ENCODE data around the gene CLP1.

Gene CLP1

DNA sequence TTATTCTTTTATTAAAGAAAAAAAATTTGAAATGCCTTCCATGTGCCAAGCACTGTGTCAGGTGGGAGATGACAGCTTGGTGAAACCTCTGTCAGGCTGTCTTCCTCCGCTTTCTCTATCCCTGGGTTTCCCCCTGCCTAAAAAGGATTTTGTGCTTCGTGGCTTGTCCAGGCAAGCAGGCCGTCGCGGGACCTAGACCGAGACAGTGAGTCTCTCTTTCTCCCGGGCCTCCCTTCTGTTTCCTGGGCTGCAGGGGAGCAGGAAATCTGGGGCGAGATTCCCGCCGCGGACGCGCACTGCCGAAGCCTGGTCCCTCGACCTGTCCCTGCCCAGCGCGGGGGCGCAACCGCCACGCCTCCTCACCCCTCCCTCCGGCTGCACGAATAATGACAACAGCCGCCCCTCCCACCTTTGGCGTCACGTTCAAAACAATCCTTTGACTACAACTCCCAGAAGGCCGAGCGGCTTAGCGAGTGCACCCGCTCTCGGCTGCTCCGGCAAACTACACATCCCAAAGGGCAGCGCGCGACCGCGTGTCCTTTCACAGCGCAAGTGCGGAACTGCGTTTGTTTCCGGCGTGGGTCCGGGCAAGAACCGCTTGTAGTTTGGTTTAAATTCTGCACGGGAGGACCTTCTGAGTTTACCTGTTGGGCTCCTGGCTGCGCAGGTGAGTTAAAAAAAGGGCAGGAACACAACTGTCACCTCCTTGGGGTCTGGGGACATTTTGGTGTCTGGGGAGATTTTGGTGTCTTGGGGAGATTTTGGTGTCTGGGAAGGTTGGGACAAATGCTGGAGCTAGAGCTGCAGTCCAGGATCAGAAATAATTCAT, at the start of gene CLP1:
Gene CLP1 (plus strand): TSS at position 569 of the 829 bp plus-strand sequence. CDS start 1,715 bp downstream, outside the sequence.
- peak; percentile 98 to 99 for DNase-seq (ENCODE audit: low read depth in 2 of 2, low spot score in 1 of 2)

DNA sequence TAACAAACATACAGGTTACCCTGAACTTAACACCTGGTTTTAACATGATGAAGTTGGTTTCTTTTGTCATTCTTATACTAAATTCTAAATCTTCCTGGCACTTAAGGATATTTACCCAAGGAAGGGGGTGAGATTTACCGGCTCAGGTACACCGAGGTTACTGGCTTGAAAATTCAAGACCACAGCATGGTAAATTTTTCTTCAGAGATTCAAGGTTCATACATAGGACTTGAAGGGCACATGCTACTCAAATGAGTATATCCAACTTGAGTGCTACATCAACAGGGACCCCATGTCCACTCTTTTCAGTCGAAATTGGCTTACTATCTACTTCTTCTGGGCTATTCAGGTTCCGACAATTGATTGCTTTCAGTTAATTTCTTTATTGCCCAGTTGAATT, 47.4 kb upstream of the CLP1 start:
- no peak for DNase-seq (ENCODE audit: low read depth in 2 of 2, low spot score in 1 of 2)

DNA sequence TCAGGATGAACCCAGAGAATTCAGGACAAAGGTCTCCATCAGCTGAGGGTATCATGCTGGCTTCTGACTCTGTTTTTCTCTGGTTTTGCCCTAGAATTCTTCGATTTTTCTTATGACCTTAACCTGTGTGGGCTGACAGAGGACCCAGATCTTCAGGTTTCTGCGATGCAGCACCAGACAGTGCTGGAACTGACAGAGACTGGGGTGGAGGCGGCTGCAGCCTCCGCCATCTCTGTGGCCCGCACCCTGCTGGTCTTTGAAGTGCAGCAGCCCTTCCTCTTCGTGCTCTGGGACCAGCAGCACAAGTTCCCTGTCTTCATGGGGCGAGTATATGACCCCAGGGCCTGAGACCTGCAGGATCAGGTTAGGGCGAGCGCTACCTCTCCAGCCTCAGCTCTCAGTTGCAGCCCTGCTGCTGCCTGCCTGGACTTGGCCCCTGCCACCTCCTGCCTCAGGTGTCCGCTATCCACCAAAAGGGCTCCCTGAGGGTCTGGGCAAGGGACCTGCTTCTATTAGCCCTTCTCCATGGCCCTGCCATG, 43.3 kb upstream of the CLP1 start:
- DNase-seq (ENCODE audit: low read depth in 2 of 2, low spot score in 1 of 2), result no peak

DNA sequence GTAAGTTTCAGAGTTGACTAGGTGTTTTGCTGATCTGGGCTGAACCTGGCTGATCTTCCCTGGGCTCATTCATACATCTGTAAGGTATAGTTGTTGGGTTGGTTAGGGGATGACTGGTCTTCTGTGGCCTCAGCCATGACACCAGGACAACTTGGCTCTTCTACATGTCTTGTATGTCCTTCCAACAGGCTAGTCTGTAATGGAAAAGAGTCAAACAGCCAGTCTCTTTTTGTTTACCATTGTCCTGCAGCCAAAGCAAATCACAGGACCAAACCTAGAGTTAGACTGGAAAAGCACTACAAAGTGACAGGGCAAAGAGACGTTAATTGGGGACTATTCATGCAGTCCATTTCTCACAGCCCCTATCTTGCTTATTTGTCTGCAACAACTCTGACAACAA, 42.3 kb upstream of the CLP1 start:
- DNase-seq (ENCODE audit: low read depth in 2 of 2, low spot score in 1 of 2), result no peak

- no peak for DNase-seq (ENCODE audit: low read depth in 2 of 2, low spot score in 1 of 2)
Observed at GRCh38 chr11:57616595-57616994, 41.0 kb upstream of the CLP1 start.

- DNase-seq (ENCODE audit: low read depth in 2 of 2, low spot score in 1 of 2), result no peak
Observed at GRCh38 chr11:57618438-57618837, 39.1 kb upstream of the CLP1 start.

- no peak for DNase-seq (ENCODE audit: low read depth in 2 of 2, low spot score in 1 of 2)
Observed at GRCh38 chr11:57619331-57619730, 38.2 kb upstream of the CLP1 start.

DNA sequence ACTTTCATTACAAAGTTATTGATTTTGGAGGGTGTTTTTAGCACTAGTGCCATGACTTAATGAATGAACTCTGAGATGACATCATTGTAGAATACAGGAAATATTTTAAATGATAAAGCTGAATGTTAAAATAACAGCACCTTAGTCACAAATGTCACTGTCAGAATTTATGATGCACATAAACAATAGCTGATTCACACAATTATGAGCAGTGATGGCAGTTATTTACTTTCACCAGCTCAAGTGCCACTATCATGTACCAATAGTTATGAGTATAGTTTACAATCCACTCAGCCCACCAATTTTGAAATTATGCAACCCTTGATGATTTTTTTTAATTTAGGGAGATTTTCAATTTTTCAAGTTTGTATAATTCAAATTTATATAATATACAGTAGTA, 37.1 kb upstream of the CLP1 start:
- DNase-seq (ENCODE audit: low read depth in 2 of 2, low spot score in 1 of 2), result no peak

- DNase-seq (ENCODE audit: low read depth in 2 of 2, low spot score in 1 of 2), result no peak
Observed at GRCh38 chr11:57622263-57622662, 35.3 kb upstream of the CLP1 start.

DNA sequence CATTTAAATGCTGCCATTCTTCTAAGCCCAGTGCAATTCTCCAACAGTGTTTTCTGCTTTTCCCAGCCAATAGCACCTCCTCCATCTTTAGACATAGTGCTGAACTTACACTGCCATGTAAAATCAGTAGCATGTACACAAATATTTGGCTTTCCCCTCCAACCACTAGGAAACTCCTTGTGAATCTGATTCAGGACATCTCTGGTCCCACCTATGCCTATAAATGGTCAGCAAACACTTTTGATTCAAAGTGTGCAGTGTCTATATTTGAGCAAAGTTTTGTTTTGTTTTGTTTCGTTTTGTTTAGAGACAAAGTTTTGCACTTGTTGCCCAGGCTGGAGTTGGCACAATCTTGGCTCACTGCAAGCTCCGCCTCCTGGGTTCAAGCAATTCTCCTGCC, 32.7 kb upstream of the CLP1 start:
- no peak for DNase-seq (ENCODE audit: low read depth in 2 of 2, low spot score in 1 of 2)

DNA sequence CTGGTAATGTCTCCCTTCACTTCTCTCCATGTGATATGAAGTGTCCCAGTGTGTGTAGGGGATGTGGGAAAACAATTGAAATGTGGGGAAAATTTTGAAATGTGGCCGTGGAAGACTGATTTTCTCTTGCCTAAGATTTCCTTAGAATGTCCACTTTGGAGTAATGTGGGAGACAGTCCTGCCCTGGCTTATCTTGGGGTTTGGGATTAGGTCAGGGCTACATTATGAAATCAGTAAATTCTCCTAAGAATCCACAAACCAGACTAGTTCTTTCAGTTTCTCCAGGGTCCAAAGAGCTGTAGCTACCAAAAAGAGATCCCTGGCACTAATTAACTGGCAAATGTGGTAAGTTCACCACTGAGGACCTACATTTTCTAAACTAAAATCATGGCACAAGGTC, 30.7 kb upstream of the CLP1 start:
- DNase-seq (ENCODE audit: low read depth in 2 of 2, low spot score in 1 of 2), result no peak

GRCh38 chr11:57630171-57630570, 27.4 kb upstream of the CLP1 start:
- no peak for DNase-seq (ENCODE audit: low read depth in 2 of 2, low spot score in 1 of 2)

GRCh38 chr11:57632116-57632515, 25.4 kb upstream of the CLP1 start:
- DNase-seq (ENCODE audit: low read depth in 2 of 2, low spot score in 1 of 2), result no peak

DNA sequence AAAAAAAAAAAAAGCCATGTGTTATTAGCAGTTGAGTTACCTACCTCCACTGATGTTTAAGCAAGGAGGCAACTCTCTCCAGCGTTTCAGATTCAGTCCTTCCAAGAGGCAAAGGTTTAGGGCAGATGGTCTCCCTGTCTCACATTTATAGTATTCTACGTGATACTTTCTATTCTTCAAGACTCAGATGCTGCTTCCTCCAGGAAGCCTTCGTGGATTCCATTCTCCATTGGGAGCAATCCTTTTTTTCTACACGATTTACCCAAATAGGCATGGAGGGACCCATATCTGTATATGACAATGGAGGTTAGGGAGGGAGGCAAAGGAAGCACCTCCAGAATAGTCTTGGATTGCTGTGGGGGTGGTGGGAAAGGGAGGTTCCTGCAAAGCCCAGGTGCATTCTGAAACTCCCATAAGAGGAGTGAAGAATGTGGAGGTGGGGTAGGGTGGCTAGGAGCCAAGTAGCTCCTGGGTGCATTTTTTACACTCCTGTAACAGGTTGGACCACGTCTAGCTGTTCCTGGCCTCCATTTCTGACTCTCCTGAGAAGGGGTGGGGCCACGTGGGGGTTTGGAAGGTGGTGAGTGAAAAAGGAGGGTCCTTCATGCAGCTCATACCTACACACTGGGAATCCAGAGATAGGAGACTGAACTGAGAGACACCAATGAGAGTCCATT, 24.0 kb upstream of the CLP1 start:
- no peak for DNase-seq (ENCODE audit: low read depth in 2 of 2, low spot score in 1 of 2)

GRCh38 chr11:57634311-57634710, 23.3 kb upstream of the CLP1 start:
- DNase-seq (ENCODE audit: low read depth in 2 of 2, low spot score in 1 of 2), result no peak

DNA sequence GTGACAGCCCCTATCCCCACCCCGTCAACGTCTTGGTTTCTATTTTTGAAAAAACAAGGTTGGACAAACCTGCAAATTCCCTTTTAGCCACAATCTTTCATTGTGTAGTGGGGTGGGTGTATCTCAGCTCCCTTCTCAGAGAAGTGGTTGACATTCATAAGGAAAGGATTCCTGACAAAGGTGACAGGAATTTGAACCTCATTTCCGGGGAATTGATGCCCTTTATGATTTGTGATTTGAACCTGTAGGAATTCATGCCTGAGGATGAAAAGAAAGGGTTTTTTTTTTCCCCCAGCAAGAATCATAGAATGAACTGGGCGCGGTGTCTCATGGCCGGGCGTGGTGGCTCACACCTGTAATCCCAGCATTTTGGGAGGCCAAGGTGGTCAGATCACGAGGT, 22.3 kb upstream of the CLP1 start:
- DNase-seq (ENCODE audit: low read depth in 2 of 2, low spot score in 1 of 2), result no peak

- DNase-seq (ENCODE audit: low read depth in 2 of 2, low spot score in 1 of 2), result no peak
Observed at GRCh38 chr11:57637626-57638004, 19.9 kb upstream of the CLP1 start.

- no peak for DNase-seq (ENCODE audit: low read depth in 2 of 2, low spot score in 1 of 2)
Observed at GRCh38 chr11:57638005-57638781, 19.4 kb upstream of the CLP1 start.

GRCh38 chr11:57638811-57639320, 18.7 kb upstream of the CLP1 start:
- no peak for DNase-seq (ENCODE audit: low read depth in 2 of 2, low spot score in 1 of 2)

DNA sequence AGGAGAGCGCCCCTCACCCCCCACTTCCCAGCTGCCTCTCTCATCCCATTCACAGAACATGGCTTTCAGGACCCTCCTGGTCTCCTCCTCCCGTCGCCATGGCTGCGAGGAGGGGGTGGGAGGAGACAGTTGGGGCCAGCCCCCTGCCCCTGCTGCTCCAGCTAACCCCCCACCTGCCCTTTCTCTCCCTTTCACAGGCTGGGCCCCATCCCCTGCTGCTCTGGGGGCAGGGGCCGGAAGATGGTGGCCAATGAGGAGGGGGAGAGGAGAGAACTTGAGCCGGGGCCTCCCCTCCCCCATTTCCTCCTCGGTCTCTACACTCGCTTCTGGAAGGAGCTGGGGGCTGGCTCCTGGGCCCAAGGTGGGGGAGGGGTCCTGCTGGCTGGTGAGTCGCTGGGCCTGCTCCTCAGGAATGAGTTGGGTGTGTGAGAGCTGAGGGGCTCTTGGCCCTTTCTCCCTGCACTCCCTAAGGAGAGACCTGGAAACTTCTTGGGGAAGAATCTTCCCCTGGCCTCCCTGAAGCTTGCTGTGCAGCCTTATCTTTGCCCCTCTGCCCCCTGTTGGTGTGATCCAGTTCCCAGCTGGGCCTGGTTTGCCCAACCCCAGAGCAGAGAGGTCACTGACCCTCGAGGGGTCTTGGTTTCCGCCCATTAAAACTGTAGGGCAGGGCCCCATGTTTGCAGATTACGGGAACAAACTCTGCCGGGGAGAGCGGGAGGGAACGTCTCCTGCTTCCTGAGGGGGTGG, 18.1 kb upstream of the CLP1 start:
- no peak for DNase-seq (ENCODE audit: low read depth in 2 of 2, low spot score in 1 of 2)
